Keratinocyte (primary cell): ENCODE measurements around the gene KDM3B. TPM values are rescaled to one million over a fixed set of nuclear protein-coding genes. Genes with fewer than 3 reads are reported as not detected.

Experiments used
- DNase-seq: peaks from one replicate; pipeline ENCODE4 v3.0.0-alpha.2; 2011; ENCODE audit warnings: low read depth, missing footprints, low spot score
- FAIRE-seq: peaks from 2 replicates; lab custom pipeline; 2011; peaks lifted over from hg19 to GRCh38; lab: Jason Lieb, UNC
- H2AFZ ChIP-seq: 2 replicates; pipeline ENCODE4 v1.6.0; 2012; ENCODE audit warnings: low read length, control low read depth, inconsistent platforms; ENCODE audit not compliant: control insufficient read depth
- H3K27ac ChIP-seq: 2 replicates; pipeline ENCODE4 v1.5.1; 2011; ENCODE audit warnings: low read length; ENCODE audit not compliant: control insufficient read depth, insufficient read depth
- H3K27me3 ChIP-seq: 3 replicates; pipeline ENCODE4 v1.6.0; 2011; ENCODE audit warnings: low read length; ENCODE audit not compliant: control insufficient read depth, insufficient read depth; ENCODE audit errors: extremely low read depth
- H3K36me3 ChIP-seq, 2 experiments: 2 replicates in 1 of 2; 3 replicates in 1 of 2; pipeline ENCODE4 v1.5.1; 2011; ENCODE audit warnings: low read length in 2 of 2, mild to moderate bottlenecking in 1 of 2; ENCODE audit not compliant: control insufficient read depth in 2 of 2, insufficient read depth in 2 of 2; ENCODE audit errors: extremely low read depth in 1 of 2
- H3K4me1 ChIP-seq: 3 replicates; pipeline ENCODE4 v1.5.1; 2011; ENCODE audit warnings: low read length; ENCODE audit not compliant: control insufficient read depth, insufficient read depth; ENCODE audit errors: extremely low read depth
- H3K4me2 ChIP-seq: 3 replicates; pipeline ENCODE4 v1.6.0; 2011; ENCODE audit warnings: low read depth, low read length; ENCODE audit not compliant: control insufficient read depth, insufficient read depth; ENCODE audit errors: extremely low read depth
- H3K4me3 ChIP-seq, 3 experiments: fragments of 200-600 bp in 1 of 3; sonication (generic) in 1 of 3; 2 replicates in 2 of 3; 3 replicates in 1 of 3; pipeline ENCODE4 v1.5.1; 2011 to 2016; ENCODE audit warnings: low read length in 3 of 3, mild to moderate bottlenecking in 3 of 3, control low read depth in 2 of 3, inconsistent platforms in 1 of 3, low read depth in 1 of 3, mixed read lengths in 1 of 3, mixed run types in 1 of 3, moderate library complexity in 1 of 3; ENCODE audit not compliant: control insufficient read depth in 2 of 3, insufficient read depth in 2 of 3; ENCODE audit errors: extremely low read depth in 1 of 3
- H3K79me2 ChIP-seq: 2 replicates; pipeline ENCODE4 v1.6.0; 2012; ENCODE audit warnings: low read length; ENCODE audit not compliant: control insufficient read depth, insufficient read depth
- H3K9ac ChIP-seq: 3 replicates; pipeline ENCODE4 v1.6.0; 2011; ENCODE audit warnings: low read length; ENCODE audit not compliant: control insufficient read depth, insufficient read depth; ENCODE audit errors: extremely low read depth
- H3K9me1 ChIP-seq: 3 replicates; pipeline ENCODE4 v1.6.0; 2011; ENCODE audit warnings: low read length; ENCODE audit not compliant: control insufficient read depth, insufficient read depth; ENCODE audit errors: extremely low read depth
- H3K9me3 ChIP-seq: 2 replicates; pipeline ENCODE4 v1.5.1; 2012; ENCODE audit warnings: low read depth, low read length; ENCODE audit not compliant: control insufficient read depth
- H4K20me1 ChIP-seq: 3 replicates; pipeline ENCODE4 v1.6.0; 2011; ENCODE audit warnings: low read length; ENCODE audit not compliant: control insufficient read depth, insufficient read depth; ENCODE audit errors: extremely low read depth
- EZH2 ChIP-seq: IDR thresholded peaks from one replicate; pipeline ENCODE4 v1.6.1; 2012; ENCODE audit warnings: inconsistent platforms, mild to moderate bottlenecking, low read length, moderate library complexity
- dilution Hi-C: fragments of 300-500 bp; cut with MboI; formaldehyde crosslinking; loops from one replicate; pipeline ENCODE4 v1.7.0; 2020; ENCODE audit warnings: low sequenced_read_pairs; ENCODE audit not compliant: extremely low pct_ligation_motif_present
- polyA plus RNA-seq, 5 experiments: library from polyadenylated mRNA; depleted of rRNA in 3 of 5; stranded (reverse) in 3 of 5; stranded (forward) in 1 of 5; unstranded in 1 of 5; fragments of >200 nt; gene quantifications; 1 replicate in 1 of 5; 2 replicates in 3 of 5; 3 replicates in 1 of 5; pipeline versions ENCODE4 v1.2.1 to v1.2.3, GENCODE V29; 2011 to 2012; ENCODE audit warnings: missing spikeins in 2 of 5, low read depth in 1 of 5, low replicate concordance in 1 of 5
- TF ChIP-seq, protein P1 (sequence below), 3 experiments: IDR thresholded peaks in 1 of 3; conservative IDR thresholded peaks in 1 of 3; optimal IDR thresholded peaks in 1 of 3; 2 replicates in 2 of 3; 3 replicates in 1 of 3; pipeline versions ENCODE3 to v1.5.1; 2011; ENCODE audit warnings: low read length in 3 of 3, mild to moderate bottlenecking in 3 of 3, moderate library complexity in 2 of 3, control low read depth in 1 of 3, inconsistent platforms in 1 of 3; ENCODE audit not compliant: insufficient read depth in 2 of 3; ENCODE audit errors: extremely low read depth in 1 of 3

Gene KDM3B
- polyA plus RNA-seq, 1 donor (not counting 4 experiments of a cell fraction or from before 2014, with no cell fraction given): 28.8 TPM

GRCh38 chr5:138444774-138445546, 92.5 kb downstream of the KDM3B start:
- Histone ChIP-seq H3K9ac (no peak overlapping the region), H3K4me2 (no peak overlapping the region), H3K36me3 (no peaks in the 10 kb centered on the region), H3K9me3 (no peaks in the 10 kb centered on the region), H4K20me1 (no peaks in the 10 kb centered on the region), H3K4me3 (no peak overlapping the region), H3K79me2 (no peaks in the 10 kb centered on the region), H3K27me3 (no peaks in the 10 kb centered on the region), H2AFZ (no peak overlapping the region), H3K27ac (no peak overlapping the region), H3K4me1 (no peaks in the 10 kb centered on the region), H3K9me1 (no peaks in the 10 kb centered on the region)
- FAIRE-seq (no peak), DNase-seq (no peak)
- dilution Hi-C loops: no loop called here
- TF ChIP-seq EZH2: no peak
- TF ChIP-seq, protein P1, sequence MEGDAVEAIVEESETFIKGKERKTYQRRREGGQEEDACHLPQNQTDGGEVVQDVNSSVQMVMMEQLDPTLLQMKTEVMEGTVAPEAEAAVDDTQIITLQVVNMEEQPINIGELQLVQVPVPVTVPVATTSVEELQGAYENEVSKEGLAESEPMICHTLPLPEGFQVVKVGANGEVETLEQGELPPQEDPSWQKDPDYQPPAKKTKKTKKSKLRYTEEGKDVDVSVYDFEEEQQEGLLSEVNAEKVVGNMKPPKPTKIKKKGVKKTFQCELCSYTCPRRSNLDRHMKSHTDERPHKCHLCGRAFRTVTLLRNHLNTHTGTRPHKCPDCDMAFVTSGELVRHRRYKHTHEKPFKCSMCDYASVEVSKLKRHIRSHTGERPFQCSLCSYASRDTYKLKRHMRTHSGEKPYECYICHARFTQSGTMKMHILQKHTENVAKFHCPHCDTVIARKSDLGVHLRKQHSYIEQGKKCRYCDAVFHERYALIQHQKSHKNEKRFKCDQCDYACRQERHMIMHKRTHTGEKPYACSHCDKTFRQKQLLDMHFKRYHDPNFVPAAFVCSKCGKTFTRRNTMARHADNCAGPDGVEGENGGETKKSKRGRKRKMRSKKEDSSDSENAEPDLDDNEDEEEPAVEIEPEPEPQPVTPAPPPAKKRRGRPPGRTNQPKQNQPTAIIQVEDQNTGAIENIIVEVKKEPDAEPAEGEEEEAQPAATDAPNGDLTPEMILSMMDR (optimal IDR thresholded peaks at IDR 0.05 in 1 of 3, IDR thresholded peaks at IDR 0.05 in 1 of 3, conservative IDR thresholded peaks at IDR 0.05 in 1 of 3; ENCODE audit: extremely low read depth in 1 of 3, insufficient read depth in 2 of 3, low read length in 3 of 3): no peak

- H2AFZ ChIP-seq: no peak overlapping the region
- no peaks in the 10 kb centered on the region for H3K36me3 ChIP-seq
- H3K27ac ChIP-seq: no peak overlapping the region
- FAIRE-seq (no peak), DNase-seq (no peak)
- H3K4me2 ChIP-seq: no peak overlapping the region
- H3K4me1 ChIP-seq: peaks cover 2% of the 10 kb centered on the region
- no peaks in the 10 kb centered on the region for H3K79me2 ChIP-seq
- TF ChIP-seq, protein P1 (optimal IDR thresholded peaks at IDR 0.05 in 1 of 3, IDR thresholded peaks at IDR 0.05 in 1 of 3, conservative IDR thresholded peaks at IDR 0.05 in 1 of 3; ENCODE audit: extremely low read depth in 1 of 3, insufficient read depth in 2 of 3, low read length in 3 of 3): no peak
- TF ChIP-seq EZH2: no peak
- no peaks in the 10 kb centered on the region for H3K9me3 ChIP-seq
- H4K20me1 ChIP-seq: no peaks in the 10 kb centered on the region
- H3K27me3 ChIP-seq: no peaks in the 10 kb centered on the region
- H3K9me1 ChIP-seq: no peaks in the 10 kb centered on the region
- no peak overlapping the region for H3K4me3 ChIP-seq
- no peak overlapping the region for H3K9ac ChIP-seq
- dilution Hi-C loops: no loop called here
These were observed 93.2 kb downstream of the KDM3B start for GRCh38 chr5:138445547-138446271.
